WTC11 (cell line): ENCODE measurements around the gene CTNND2. TPM values are rescaled to one million over a fixed set of nuclear protein-coding genes. Genes with fewer than 3 reads are reported as not detected.

Source experiments
- ATAC-seq: fragments of 200-7000 bp; cut with Tn5 transposase; 2 replicates; pipeline ENCODE4 v1.10.0; 2021; ENCODE audit warnings: mild to moderate bottlenecking, moderate library complexity
- CTCF ChIA-PET: fragments of 300-600 bp; sonication (Branson Sonifier 250); formaldehyde crosslinking; loops from one replicate; lab custom pipeline; 2021; ENCODE audit warnings: antibody characterized with exemption; lab: Charles Lee
- POLR2A ChIA-PET: fragments of 350-600 bp; sonication (Branson Sonifier 250); formaldehyde crosslinking; loops from one replicate; lab custom pipeline; 2021; ENCODE audit warnings: antibody characterized with exemption; lab: Charles Lee
- DNase-seq: peaks from one replicate; pipeline ENCODE4 v3.0.0; 2021; ENCODE audit warnings: low spot score
- H3K27ac Mint-ChIP-seq: 2 replicates; pipeline ENCODE4 v1.8.0; 2021; ENCODE audit warnings: mixed read lengths
- H3K27me3 Mint-ChIP-seq: 2 replicates; pipeline ENCODE4 v1.8.0; 2021; ENCODE audit warnings: low read depth, mild to moderate bottlenecking, moderate library complexity, mixed read lengths
- H3K36me3 Mint-ChIP-seq: 2 replicates; pipeline ENCODE4 v1.8.0; 2021; ENCODE audit warnings: mixed read lengths
- H3K4me1 Mint-ChIP-seq: 2 replicates; pipeline ENCODE4 v1.8.0; 2022; ENCODE audit warnings: mixed read lengths
- H3K4me3 Mint-ChIP-seq: 2 replicates; pipeline ENCODE4 v1.8.0; 2021; ENCODE audit warnings: mild to moderate bottlenecking, moderate library complexity, mixed read lengths
- H3K9me3 Mint-ChIP-seq: 2 replicates; pipeline ENCODE4 v1.8.0; 2021; ENCODE audit warnings: mixed read lengths
- AR ChIP-seq: fragments of 250-450 bp; sonication (Bioruptor Pico); IDR thresholded peaks from 2 replicates; pipeline ENCODE4 v1.9.0; 2021; ENCODE audit warnings: mild to moderate bottlenecking
- ARID4B ChIP-seq: sonication (generic); formaldehyde crosslinking; IDR thresholded peaks from 2 replicates; pipeline ENCODE4 v1.8.0; 2023; ENCODE audit warnings: missing genetic modification reagents, mild to moderate bottlenecking, borderline replicate concordance
- CBFB ChIP-seq: sonication (generic); formaldehyde crosslinking; IDR thresholded peaks from 2 replicates; pipeline ENCODE4 v1.8.1; 2022; ENCODE audit warnings: mild to moderate bottlenecking, low read depth, missing genetic modification reagents
- ESRRA ChIP-seq: sonication (generic); formaldehyde crosslinking; IDR thresholded peaks from 2 replicates; pipeline ENCODE4 v1.8.1; 2022; ENCODE audit warnings: mild to moderate bottlenecking, missing genetic modification reagents, borderline replicate concordance
- ETV6 ChIP-seq: sonication (generic); formaldehyde crosslinking; IDR thresholded peaks from 2 replicates; pipeline ENCODE4 v1.8.1; 2022; ENCODE audit warnings: mild to moderate bottlenecking, missing genetic modification reagents
- FOXP4 ChIP-seq: sonication (generic); formaldehyde crosslinking; IDR thresholded peaks from 2 replicates; pipeline ENCODE4 v1.8.0; 2022; ENCODE audit warnings: mild to moderate bottlenecking, missing genetic modification reagents
- GABPB1 ChIP-seq: sonication (generic); formaldehyde crosslinking; IDR thresholded peaks from 2 replicates; pipeline ENCODE4 v1.8.1; 2023; ENCODE audit warnings: mild to moderate bottlenecking, missing genetic modification reagents
- GRHL2 ChIP-seq: fragments of 250-450 bp; sonication (Bioruptor Pico); IDR thresholded peaks from 2 replicates; pipeline ENCODE4 v1.8.0; 2022; ENCODE audit warnings: mild to moderate bottlenecking, moderate library complexity; ENCODE audit not compliant: insufficient replicate concordance, severe bottlenecking
- IRF1 ChIP-seq: sonication (generic); formaldehyde crosslinking; IDR thresholded peaks from 2 replicates; pipeline ENCODE4 v1.8.0; 2023; ENCODE audit warnings: missing genetic modification reagents
- JAZF1 ChIP-seq: fragments of 250-450 bp; sonication (Bioruptor Pico); IDR thresholded peaks from 2 replicates; pipeline ENCODE4 v1.9.0; 2021; ENCODE audit warnings: moderate library complexity, mild to moderate bottlenecking, inconsistent platforms
- MLX ChIP-seq: sonication (generic); formaldehyde crosslinking; IDR thresholded peaks from 2 replicates; pipeline ENCODE4 v1.8.1; 2023; ENCODE audit warnings: mild to moderate bottlenecking, missing genetic modification reagents, moderate library complexity
- TCF7 ChIP-seq: sonication (generic); formaldehyde crosslinking; IDR thresholded peaks from 2 replicates; pipeline ENCODE4 v1.8.0; 2022; ENCODE audit warnings: mild to moderate bottlenecking, low read depth, missing genetic modification reagents, moderate library complexity
- ZNF219 ChIP-seq: sonication (generic); formaldehyde crosslinking; IDR thresholded peaks from 2 replicates; pipeline ENCODE4 v1.8.0; 2023; ENCODE audit warnings: missing genetic modification reagents, mild to moderate bottlenecking, borderline replicate concordance
- ZNF232 ChIP-seq: sonication (generic); formaldehyde crosslinking; IDR thresholded peaks from 2 replicates; pipeline ENCODE4 v1.8.0; 2022; ENCODE audit warnings: mild to moderate bottlenecking, missing genetic modification reagents
- ZNF263 ChIP-seq: sonication (generic); formaldehyde crosslinking; IDR thresholded peaks from 2 replicates; pipeline ENCODE4 v1.8.1; 2022; ENCODE audit warnings: low read depth, mild to moderate bottlenecking, moderate library complexity, missing genetic modification reagents
- ZNF281 ChIP-seq: sonication (generic); formaldehyde crosslinking; IDR thresholded peaks from 2 replicates; pipeline ENCODE4 v1.8.0; 2023; ENCODE audit warnings: mild to moderate bottlenecking, missing genetic modification reagents
- total RNA-seq: library from RNA; stranded (reverse); gene quantifications from 3 replicates; pipeline ENCODE4 v1.2.3, GENCODE V29; 2021

CTNND2 gene
- total RNA-seq, 1 experiment from 2014 or later = 11.9 TPM

GRCh38 chr5:11655681-11656080 is 248.6 kb downstream of the CTNND2 start (continued):
- TF ChIP-seq IRF1 (CRISPR knock-in tag) (no peak), ZNF219 (CRISPR knock-in tag) (no peak), TCF7 (CRISPR knock-in tag) (no peak), ZNF281 (no peak), CBFB (CRISPR knock-in tag) (no peak), FOXP4 (no peak)

GRCh38 chr5:11650936-11651335 is 253.3 kb downstream of the CTNND2 start:
- Mint-ChIP-seq H3K27me3 (no peaks in the 10 kb centered on the region), H3K4me3 (no peak overlapping the region), H3K27ac (no peak overlapping the region), H3K36me3 (peaks cover 14% of the 10 kb centered on the region), H3K9me3 (peaks cover 23% of the 10 kb centered on the region), H3K4me1 (peaks cover 13% of the 10 kb centered on the region)
- no peak for TF ChIP-seq ETV6
- no peak for TF ChIP-seq CBFB (CRISPR knock-in tag)
- no peak for TF ChIP-seq ZNF232 (CRISPR knock-in tag)
- ATAC-seq = peak; percentile 99
- CTCF ChIA-PET = no interaction called here
- POLR2A ChIA-PET = no interaction called here
- peak; percentile 22 for DNase-seq

GRCh38 chr5:11646141-11646540 is 258.1 kb downstream of the CTNND2 start:
- DNase-seq (no peak), ATAC-seq (no peak)
- no peaks in the 10 kb centered on the region for H3K27me3 Mint-ChIP-seq
- no peak overlapping the region for H3K4me3 Mint-ChIP-seq
- CTCF ChIA-PET = no interaction called here
- H3K4me1 Mint-ChIP-seq = peaks cover 11% of the 10 kb centered on the region
- peaks cover 13% of the 10 kb centered on the region for H3K9me3 Mint-ChIP-seq
- POLR2A ChIA-PET = no interaction called here
- H3K27ac Mint-ChIP-seq = no peak overlapping the region
- peaks cover 13% of the 10 kb centered on the region for H3K36me3 Mint-ChIP-seq
- no peak for TF ChIP-seq FOXP4
- TF ChIP-seq AR (CRISPR knock-in tag) = no peak
- no peak for TF ChIP-seq ARID4B (CRISPR knock-in tag)
- no peak for TF ChIP-seq MLX (CRISPR knock-in tag)
- TF ChIP-seq ESRRA (CRISPR knock-in tag) = no peak
- no peak for TF ChIP-seq GRHL2 (CRISPR knock-in tag)
- no peak for TF ChIP-seq ZNF263 (CRISPR knock-in tag)
- no peak for TF ChIP-seq JAZF1
- no peak for TF ChIP-seq GABPB1
